Kidney (tissue), 14 donors: Measurements from ENCODE around the gene SBF2. TPM values are rescaled to one million over a fixed set of nuclear protein-coding genes. Genes with fewer than 3 reads are reported as not detected.

Experiments used
- DNase-seq, 5 donors: peaks; one replicate each; pipeline ENCODE4 v3.0.0-alpha.2; 2013 to 2020
- FAIRE-seq: peaks from 2 replicates; lab custom pipeline; 2012; peaks lifted over from hg19 to GRCh38; lab: Jason Lieb, UNC
- H3K27ac ChIP-seq, 2 donors: one replicate each; pipeline ENCODE4 v1.7.0; 2013; ENCODE audit warnings: low read depth in 2 of 2, low read length in 2 of 2, inconsistent platforms in 1 of 2
- H3K27me3 ChIP-seq: one replicate; pipeline ENCODE4 v1.7.1; 2013; ENCODE audit warnings: low read length, inconsistent platforms; ENCODE audit not compliant: control insufficient read depth, insufficient read depth
- H3K36me3 ChIP-seq, 3 donors: one replicate each; pipeline versions ENCODE4 v1.7.0 to v1.7.1; 2013; ENCODE audit warnings: low read length in 3 of 3, control low read depth in 1 of 3, inconsistent platforms in 1 of 3; ENCODE audit not compliant: insufficient read depth in 3 of 3, control insufficient read depth in 2 of 3
- H3K4me1 ChIP-seq, 3 donors: one replicate each; pipeline versions ENCODE4 v1.7.0 to v1.7.1; 2013; ENCODE audit warnings: low read length in 3 of 3, inconsistent platforms in 1 of 3, low read depth in 1 of 3; ENCODE audit not compliant: control insufficient read depth in 2 of 3, insufficient read depth in 2 of 3
- H3K4me3 ChIP-seq, 3 donors: one replicate each; pipeline versions ENCODE4 v1.7.0 to v1.8.1; 2013; ENCODE audit warnings: low read length in 3 of 3, control low read depth in 1 of 3, inconsistent platforms in 1 of 3
- H3K9ac ChIP-seq, 3 donors: one replicate each; pipeline versions ENCODE4 v1.7.0 to v1.7.1; 2013; ENCODE audit warnings: low read length in 3 of 3, control low read depth in 1 of 3, inconsistent platforms in 1 of 3
- H3K9me3 ChIP-seq, 3 donors: one replicate each; pipeline versions ENCODE4 v1.7.0 to v1.7.1; 2013; ENCODE audit warnings: low read length in 3 of 3, control low read depth in 1 of 3, inconsistent platforms in 1 of 3; ENCODE audit not compliant: control insufficient read depth in 2 of 3, insufficient read depth in 1 of 3
- intact Hi-C: fragments of 100-400 bp; cut with DNase I; formaldehyde crosslinking; loops from one replicate; pipeline ENCODE4 v1.11.1; 2022
- polyA plus RNA-seq: library from polyadenylated mRNA; stranded (reverse); fragments of 350-450 nt; fragmentation: Illumina TruSeq; extraction: RNeasy Lipid Tissue Mini Kit (QIAGEN cat#74804); gene quantifications from one replicate; pipeline ENCODE4 v1.2.3, GENCODE V29; 2014; ENCODE audit warnings: low read depth, low replicate concordance; ENCODE audit not compliant: insufficient read depth
- total RNA-seq: library from RNA; stranded (reverse); fragmentation: NEBNext Ultra II Directional; extraction: Animal tissue kit (Norgen Biotek cat#: 25700); gene quantifications from one replicate; pipeline ENCODE4 v1.2.1, GENCODE V29; 2021
- TF ChIP-seq, protein P1 (sequence below): IDR thresholded peaks from 3 replicates; pipeline ENCODE4 v1.5.1; 2012; ENCODE audit warnings: mild to moderate bottlenecking, moderate library complexity, borderline replicate concordance; ENCODE audit not compliant: insufficient read depth; ENCODE audit errors: extremely low read depth
- donor health status: control.
- donor health status: control.
- donor health status: control.
- donor health status: control.
- donor health status: control.
- donor health status: DM: yes; HTN: yes; CAD: no.
- donor health status: Normal renal cell carcinoma (clear cell type).

The SBF2 gene
- total and polyA plus RNA-seq, 2 donors from 2014 or later, result 13.1 to 55.4 TPM

DNA sequence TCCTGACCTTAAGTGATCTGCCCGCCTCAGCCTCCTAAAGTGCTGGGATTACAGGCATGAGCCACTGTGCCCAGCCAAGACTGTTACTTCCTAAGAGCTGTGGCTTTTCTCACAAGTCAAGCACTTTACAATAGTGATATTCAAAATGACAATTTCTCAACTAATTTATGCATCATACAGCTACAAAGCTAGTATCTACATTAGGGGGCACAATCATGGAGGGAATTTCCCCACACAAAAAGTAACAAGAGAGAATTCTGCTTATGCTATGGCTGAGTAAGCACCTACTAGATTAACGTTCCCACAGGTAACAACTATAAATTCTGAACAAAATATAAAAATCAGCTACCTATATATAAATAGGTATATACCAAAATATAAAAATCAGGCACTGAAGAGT lies 72.7 kb downstream of the SBF2 start:
- no peak overlapping the region for H3K9ac ChIP-seq
- no peaks in the 10 kb centered on the region for H3K9me3 ChIP-seq
- intact Hi-C loops, result no loop called here
- no peak for DNase-seq
- no peaks in the 10 kb centered on the region for H3K36me3 ChIP-seq
- no peak overlapping the region for H3K27ac ChIP-seq
- H3K4me1 ChIP-seq, result no peaks in the 10 kb centered on the region
- TF ChIP-seq, protein P1, sequence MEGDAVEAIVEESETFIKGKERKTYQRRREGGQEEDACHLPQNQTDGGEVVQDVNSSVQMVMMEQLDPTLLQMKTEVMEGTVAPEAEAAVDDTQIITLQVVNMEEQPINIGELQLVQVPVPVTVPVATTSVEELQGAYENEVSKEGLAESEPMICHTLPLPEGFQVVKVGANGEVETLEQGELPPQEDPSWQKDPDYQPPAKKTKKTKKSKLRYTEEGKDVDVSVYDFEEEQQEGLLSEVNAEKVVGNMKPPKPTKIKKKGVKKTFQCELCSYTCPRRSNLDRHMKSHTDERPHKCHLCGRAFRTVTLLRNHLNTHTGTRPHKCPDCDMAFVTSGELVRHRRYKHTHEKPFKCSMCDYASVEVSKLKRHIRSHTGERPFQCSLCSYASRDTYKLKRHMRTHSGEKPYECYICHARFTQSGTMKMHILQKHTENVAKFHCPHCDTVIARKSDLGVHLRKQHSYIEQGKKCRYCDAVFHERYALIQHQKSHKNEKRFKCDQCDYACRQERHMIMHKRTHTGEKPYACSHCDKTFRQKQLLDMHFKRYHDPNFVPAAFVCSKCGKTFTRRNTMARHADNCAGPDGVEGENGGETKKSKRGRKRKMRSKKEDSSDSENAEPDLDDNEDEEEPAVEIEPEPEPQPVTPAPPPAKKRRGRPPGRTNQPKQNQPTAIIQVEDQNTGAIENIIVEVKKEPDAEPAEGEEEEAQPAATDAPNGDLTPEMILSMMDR, result no peak
- FAIRE-seq, result no peak
- H3K4me3 ChIP-seq, result no peak overlapping the region
- no peaks in the 10 kb centered on the region for H3K27me3 ChIP-seq

DNA sequence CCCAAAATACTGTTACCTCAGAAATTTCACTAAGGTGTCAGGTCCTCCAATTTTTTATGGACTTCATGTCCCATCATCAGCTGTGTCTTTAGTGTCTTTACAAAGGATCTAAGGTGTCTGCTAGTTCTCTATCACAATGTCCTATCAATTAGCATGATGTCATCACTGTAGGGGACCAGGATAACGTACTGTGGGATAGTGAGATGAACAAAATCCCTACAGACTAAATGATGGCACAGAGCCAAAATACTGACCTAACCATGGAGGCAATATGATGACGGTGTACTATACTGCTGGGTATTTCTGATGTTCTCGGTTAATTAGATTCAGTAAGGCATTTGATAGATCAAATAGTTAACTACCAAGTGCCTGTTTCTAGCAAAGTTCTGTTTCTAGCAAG lies 82.5 kb downstream of the SBF2 start:
- TF ChIP-seq, protein P1, result no peak
- H3K9me3 ChIP-seq, result no peaks in the 10 kb centered on the region
- H3K4me1 ChIP-seq, result no peaks in the 10 kb centered on the region
- H3K9ac ChIP-seq, result no peak overlapping the region
- no peak overlapping the region for H3K4me3 ChIP-seq
- intact Hi-C loops, result loop anchor here (10.0 kb wide), 1 partner anchor 93 kb away; the partner anchor contains the start of gene ADM
- no peak overlapping the region for H3K27ac ChIP-seq
- FAIRE-seq, result no peak
- H3K36me3 ChIP-seq, result no peaks in the 10 kb centered on the region
- no peak for DNase-seq
- H3K27me3 ChIP-seq, result no peaks in the 10 kb centered on the region

DNA sequence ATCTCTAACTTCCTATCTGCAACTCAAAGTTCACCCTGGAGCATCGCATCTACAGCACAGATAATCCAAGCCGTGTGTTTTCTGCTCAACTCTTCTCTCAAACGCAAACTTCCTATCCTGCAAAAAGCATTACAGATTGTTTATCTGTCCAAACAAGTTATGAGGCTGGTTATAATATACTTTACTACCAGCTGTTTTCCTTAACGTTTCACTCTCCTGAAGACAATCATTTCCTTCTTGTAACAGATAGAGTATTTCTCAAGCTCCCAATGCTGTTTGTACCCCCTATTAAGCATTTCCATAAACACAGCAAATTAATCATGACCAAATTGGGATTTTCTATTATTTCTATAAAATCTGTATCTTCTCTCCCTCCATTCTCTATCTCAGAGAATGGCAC lies 84.7 kb downstream of the SBF2 start:
- FAIRE-seq, result no peak
- intact Hi-C loops, result no loop called here

More for the DNA sequence above, 84.7 kb downstream of the SBF2 start:
- DNase-seq, result no peak
- Histone ChIP-seq H3K9me3 (no peaks in the 10 kb centered on the region), H3K4me3 (no peak overlapping the region), H3K9ac (no peak overlapping the region), H3K4me1 (no peaks in the 10 kb centered on the region), H3K27me3 (no peaks in the 10 kb centered on the region), H3K27ac (no peak overlapping the region), H3K36me3 (no peaks in the 10 kb centered on the region)
- TF ChIP-seq, protein P1, result no peak
